Panc1 (cell line): Measurements from ENCODE around the gene BACE2. TPM values are rescaled to one million over a fixed set of nuclear protein-coding genes. Genes with fewer than 3 reads are reported as not detected.

Experiments
- ATAC-seq: fragments of 200-7000 bp; cut with Tn5 transposase; 2 replicates; pipeline ENCODE4 v1.9.1; 2020; ENCODE audit warnings: mild to moderate bottlenecking, moderate library complexity
- BruUV-seq: library from RNA; stranded (reverse); fragments of 400-500 nt; replicated peaks from 2 replicates; lab custom pipeline; 2021; lab: Mats Ljungman, UMichigan
- CTCF ChIA-PET: fragments of 300-600 bp; sonication (Branson Sonifier 250); formaldehyde crosslinking; loops from one replicate; lab custom pipeline; 2022; ENCODE audit warnings: antibody characterized with exemption; lab: Charles Lee
- POLR2A ChIA-PET: fragments of 300-600 bp; sonication (Branson Sonifier 250); formaldehyde crosslinking; loops from one replicate; lab custom pipeline; 2022; ENCODE audit warnings: antibody characterized with exemption; lab: Charles Lee
- DNase-seq: peaks from one replicate; pipeline ENCODE4 v3.0.0-alpha.2; 2010; ENCODE audit warnings: low read depth, low spot score
- H3K27ac ChIP-seq: 2 replicates; pipeline ENCODE4 v1.5.1; 2011; ENCODE audit warnings: mild to moderate bottlenecking, low read length, inconsistent platforms
- H3K27me3 ChIP-seq: fragments of 200-500 bp; sonication (Bioruptor generic); 2 replicates; pipeline ENCODE4 v1.6.0; 2014; ENCODE audit warnings: low read length, inconsistent platforms; ENCODE audit not compliant: control insufficient read depth, insufficient read depth
- H3K36me3 ChIP-seq: fragments of 200-500 bp; sonication (Bioruptor generic); 2 replicates; pipeline ENCODE4 v1.5.1; 2014; ENCODE audit warnings: inconsistent platforms, mild to moderate bottlenecking, low read length, moderate library complexity; ENCODE audit not compliant: control insufficient read depth, insufficient read depth
- H3K4me1 ChIP-seq: 2 replicates; pipeline ENCODE4 v1.5.1; 2011; ENCODE audit warnings: inconsistent platforms, mild to moderate bottlenecking, low read length, moderate library complexity; ENCODE audit not compliant: control insufficient read depth, insufficient read depth
- H3K4me3 ChIP-seq, 2 experiments: 2 replicates each; pipeline ENCODE4 v1.5.1; 2011 to 2012; ENCODE audit warnings: low read depth in 2 of 2, low read length in 2 of 2, mild to moderate bottlenecking in 2 of 2, inconsistent platforms in 1 of 2, moderate library complexity in 1 of 2
- H3K9me3 ChIP-seq: fragments of 200-500 bp; sonication (Bioruptor generic); 2 replicates; pipeline ENCODE4 v1.5.1; 2014; ENCODE audit warnings: low read depth, mild to moderate bottlenecking, inconsistent platforms, low read length, moderate library complexity; ENCODE audit not compliant: control insufficient read depth, insufficient read depth
- CTCF ChIP-seq: fragments of 450-650 bp; IDR thresholded peaks from 2 replicates; pipeline ENCODE4 v1.5.1; 2017; ENCODE audit warnings: mild to moderate bottlenecking
- POLR2AphosphoS5 ChIP-seq: IDR thresholded peaks from 2 replicates; pipeline ENCODE4 v1.6.1; 2012; ENCODE audit warnings: mild to moderate bottlenecking, low read depth, low read length, moderate library complexity
- REST ChIP-seq, 2 experiments: IDR thresholded peaks; 2 replicates each; pipeline ENCODE4 v1.6.1; 2011 to 2012; ENCODE audit warnings: low read depth in 2 of 2, control low read depth in 1 of 2, low read length in 1 of 2, mild to moderate bottlenecking in 1 of 2, moderate library complexity in 1 of 2; ENCODE audit not compliant: insufficient read depth in 1 of 2
- SIN3A ChIP-seq: IDR thresholded peaks from 2 replicates; pipeline ENCODE4 v1.6.1; 2012; ENCODE audit warnings: low read depth, mild to moderate bottlenecking, low read length, moderate library complexity, borderline replicate concordance; ENCODE audit not compliant: insufficient read depth
- TCF7L2 ChIP-seq: IDR thresholded peaks from 2 replicates; pipeline ENCODE4 v1.6.1; 2011; ENCODE audit warnings: mild to moderate bottlenecking, low read depth, low read length, inconsistent platforms
- in situ Hi-C: cut with HindIII; loops from 2 replicates; pipeline ENCODE4 v1.10.0; 2016; ENCODE audit warnings: low sequenced_read_pairs, low pct_unique_long_range_greater_than_20kb
- intact Hi-C: fragments of 100-400 bp; cut with micrococcal nuclease; formaldehyde crosslinking; loops from one replicate; pipeline ENCODE4 v1.10.0; 2022; ENCODE audit not compliant: unreplicated experiment
- total RNA-seq: library from RNA; stranded (reverse); gene quantifications from one replicate; pipeline ENCODE4 v1.2.1, GENCODE V29; 2021; ENCODE audit not compliant: unreplicated experiment

BACE2 gene
- total RNA-seq, 1 experiment from 2014 or later = 16.3 TPM

- H3K4me3 ChIP-seq = no peak overlapping the region
- in situ Hi-C loops (no loop called here), intact Hi-C loops (no loop called here)
- TF ChIP-seq POLR2AphosphoS5 (no peak), SIN3A (no peak), CTCF (no peak), TCF7L2 (no peak), REST (IDR thresholded peaks at IDR 0.05; ENCODE audit: insufficient read depth in 1 of 2, low read depth in 2 of 2, low read length in 1 of 2) (no peak)
- ChIA-PET POLR2A (no interaction called here), CTCF (no interaction called here)
- no peaks in the 10 kb centered on the region for H3K9me3 ChIP-seq
- no TSS peak for BruUV-seq
- H3K4me1 ChIP-seq = no peaks in the 10 kb centered on the region
- no peaks in the 10 kb centered on the region for H3K27me3 ChIP-seq
- ATAC-seq = no peak
- H3K27ac ChIP-seq = no peak overlapping the region
- DNase-seq = no peak
- H3K36me3 ChIP-seq = no peaks in the 10 kb centered on the region
Observed at GRCh38 chr21:41327753-41328152, 159.8 kb downstream of the BACE2 start.

GRCh38 chr21:41328660-41329607 lies 161.0 kb downstream of the BACE2 start:
- POLR2A ChIA-PET = no interaction called here
- in situ Hi-C loops = no loop called here

More at GRCh38 chr21:41328660-41329607, 161.0 kb downstream of the BACE2 start:
- CTCF ChIA-PET = no interaction called here
- H3K4me1 ChIP-seq = no peaks in the 10 kb centered on the region
- no peaks in the 10 kb centered on the region for H3K9me3 ChIP-seq
- no peak overlapping the region for H3K27ac ChIP-seq
- intact Hi-C loops = no loop called here
- no peak for DNase-seq
- H3K4me3 ChIP-seq = no peak overlapping the region
- no peak for ATAC-seq
- no peaks in the 10 kb centered on the region for H3K27me3 ChIP-seq
- TF ChIP-seq TCF7L2 = no peak
- no peak for TF ChIP-seq POLR2AphosphoS5
- TF ChIP-seq SIN3A = no peak
- TF ChIP-seq REST (IDR thresholded peaks at IDR 0.05; ENCODE audit: insufficient read depth in 1 of 2, low read depth in 2 of 2, low read length in 1 of 2) = no peak
- TF ChIP-seq CTCF = no peak
- H3K36me3 ChIP-seq = no peaks in the 10 kb centered on the region
- no TSS peak for BruUV-seq
